HG03175 (cell line): ENCODE results near the gene MAPK8IP3.
A peak's percentile ranks its signal among the peaks of the same experiment; 100 is the strongest.

Experiments used
- ATAC-seq: cut with Tn5 transposase; IDR thresholded peaks from one replicate; pipeline ENCODE4 v1.9.1; 2021; ENCODE audit warnings: mild to moderate bottlenecking, moderate library complexity; ENCODE audit not compliant: unreplicated experiment

The MAPK8IP3 gene

GRCh38 chr16:1771864-1772361, 65.9 kb downstream of the MAPK8IP3 start:
- no peak for ATAC-seq

GRCh38 chr16:1772362-1772907, 66.4 kb downstream of the MAPK8IP3 start, which contains the start of gene EME2:
TSS of gene EME2 (plus strand) at chr16:1772810. CDS start at chr16:1773228, 418 bp downstream.
- ATAC-seq: no peak

GRCh38 chr16:1772908-1773702, 67.1 kb downstream of the MAPK8IP3 start, which contains the start of gene MRPS34:
TSS of gene MRPS34 (minus strand) at chr16:1773134. CDS start at chr16:1773119, 15 bp downstream.
- peak; percentile 54 for ATAC-seq

GRCh38 chr16:1773703-1774447, 67.9 kb downstream of the MAPK8IP3 start:
- ATAC-seq: no peak

GRCh38 chr16:1774448-1774780, 68.4 kb downstream of the MAPK8IP3 start:
- no peak for ATAC-seq

- no peak for ATAC-seq
Observed at GRCh38 chr16:1775006-1775845, 69.2 kb downstream of the MAPK8IP3 start.

GRCh38 chr16:1775846-1776671, 70.1 kb downstream of the MAPK8IP3 start:
- no peak for ATAC-seq

GRCh38 chr16:1776672-1776955, 70.6 kb downstream of the MAPK8IP3 start:
- no peak for ATAC-seq

GRCh38 chr16:1776991-1777374, 71.0 kb downstream of the MAPK8IP3 start:
- ATAC-seq: no peak

GRCh38 chr16:1777375-1778199, 71.6 kb downstream of the MAPK8IP3 start:
- ATAC-seq: no peak

GRCh38 chr16:1778200-1779179, 72.5 kb downstream of the MAPK8IP3 start:
- ATAC-seq: no peak

GRCh38 chr16:1779234-1779701, 73.3 kb downstream of the MAPK8IP3 start:
- ATAC-seq: no peak

- ATAC-seq: no peak
Observed at GRCh38 chr16:1779741-1780676, 74.0 kb downstream of the MAPK8IP3 start.

- ATAC-seq: no peak
Observed at GRCh38 chr16:1780677-1781072, 74.7 kb downstream of the MAPK8IP3 start.

GRCh38 chr16:1781254-1781653, 75.3 kb downstream of the MAPK8IP3 start:
- ATAC-seq: no peak

GRCh38 chr16:1781758-1782407, 75.9 kb downstream of the MAPK8IP3 start:
- no peak for ATAC-seq
